Ishikawa (cell line): Measurements from ENCODE around the gene RIOK1.

Experiments used
- EP300 ChIP-seq: IDR thresholded peaks from 2 replicates; pipeline ENCODE4 v1.6.1; 2012; ENCODE audit warnings: borderline replicate concordance
- TCF12 ChIP-seq: IDR thresholded peaks from 2 replicates; pipeline ENCODE4 v1.6.1; 2012; ENCODE audit warnings: low read depth
- TF ChIP-seq, protein P1 (sequence below): IDR thresholded peaks from 2 replicates; pipeline ENCODE4 v1.6.1; 2012; ENCODE audit warnings: low read depth, mild to moderate bottlenecking
- TF ChIP-seq, protein P2 (sequence below): IDR thresholded peaks from 2 replicates; pipeline ENCODE4 v1.6.1; 2012
- TF ChIP-seq, protein P3 (sequence below): IDR thresholded peaks from 2 replicates; pipeline ENCODE4 v1.6.1; 2012

DNA sequence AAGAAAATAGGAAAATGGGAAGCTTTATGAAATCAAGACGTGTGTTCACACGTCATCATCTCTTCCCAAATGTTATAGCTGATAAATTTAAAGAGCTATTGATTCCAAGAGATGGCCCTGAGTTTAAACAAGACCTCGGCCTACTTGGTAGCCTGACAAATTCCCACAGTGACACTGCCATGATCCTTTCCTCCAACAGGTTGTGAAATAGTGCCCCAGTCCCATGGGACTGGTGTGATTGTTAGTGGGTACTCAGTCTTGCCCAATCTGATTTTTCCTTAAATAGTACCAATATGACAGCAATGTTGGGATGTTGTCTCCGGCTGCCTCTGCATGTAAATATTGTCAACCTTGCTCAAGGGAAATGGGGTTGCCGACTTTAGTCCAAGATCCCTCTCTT lies 34.5 kb downstream of the RIOK1 start:
- TF ChIP-seq TCF12: no peak
- TF ChIP-seq, protein P1, sequence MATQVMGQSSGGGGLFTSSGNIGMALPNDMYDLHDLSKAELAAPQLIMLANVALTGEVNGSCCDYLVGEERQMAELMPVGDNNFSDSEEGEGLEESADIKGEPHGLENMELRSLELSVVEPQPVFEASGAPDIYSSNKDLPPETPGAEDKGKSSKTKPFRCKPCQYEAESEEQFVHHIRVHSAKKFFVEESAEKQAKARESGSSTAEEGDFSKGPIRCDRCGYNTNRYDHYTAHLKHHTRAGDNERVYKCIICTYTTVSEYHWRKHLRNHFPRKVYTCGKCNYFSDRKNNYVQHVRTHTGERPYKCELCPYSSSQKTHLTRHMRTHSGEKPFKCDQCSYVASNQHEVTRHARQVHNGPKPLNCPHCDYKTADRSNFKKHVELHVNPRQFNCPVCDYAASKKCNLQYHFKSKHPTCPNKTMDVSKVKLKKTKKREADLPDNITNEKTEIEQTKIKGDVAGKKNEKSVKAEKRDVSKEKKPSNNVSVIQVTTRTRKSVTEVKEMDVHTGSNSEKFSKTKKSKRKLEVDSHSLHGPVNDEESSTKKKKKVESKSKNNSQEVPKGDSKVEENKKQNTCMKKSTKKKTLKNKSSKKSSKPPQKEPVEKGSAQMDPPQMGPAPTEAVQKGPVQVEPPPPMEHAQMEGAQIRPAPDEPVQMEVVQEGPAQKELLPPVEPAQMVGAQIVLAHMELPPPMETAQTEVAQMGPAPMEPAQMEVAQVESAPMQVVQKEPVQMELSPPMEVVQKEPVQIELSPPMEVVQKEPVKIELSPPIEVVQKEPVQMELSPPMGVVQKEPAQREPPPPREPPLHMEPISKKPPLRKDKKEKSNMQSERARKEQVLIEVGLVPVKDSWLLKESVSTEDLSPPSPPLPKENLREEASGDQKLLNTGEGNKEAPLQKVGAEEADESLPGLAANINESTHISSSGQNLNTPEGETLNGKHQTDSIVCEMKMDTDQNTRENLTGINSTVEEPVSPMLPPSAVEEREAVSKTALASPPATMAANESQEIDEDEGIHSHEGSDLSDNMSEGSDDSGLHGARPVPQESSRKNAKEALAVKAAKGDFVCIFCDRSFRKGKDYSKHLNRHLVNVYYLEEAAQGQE: no peak
- TF ChIP-seq, protein P2, sequence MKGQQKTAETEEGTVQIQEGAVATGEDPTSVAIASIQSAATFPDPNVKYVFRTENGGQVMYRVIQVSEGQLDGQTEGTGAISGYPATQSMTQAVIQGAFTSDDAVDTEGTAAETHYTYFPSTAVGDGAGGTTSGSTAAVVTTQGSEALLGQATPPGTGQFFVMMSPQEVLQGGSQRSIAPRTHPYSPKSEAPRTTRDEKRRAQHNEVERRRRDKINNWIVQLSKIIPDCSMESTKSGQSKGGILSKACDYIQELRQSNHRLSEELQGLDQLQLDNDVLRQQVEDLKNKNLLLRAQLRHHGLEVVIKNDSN: no peak
- no peak for TF ChIP-seq EP300
- TF ChIP-seq, protein P3, sequence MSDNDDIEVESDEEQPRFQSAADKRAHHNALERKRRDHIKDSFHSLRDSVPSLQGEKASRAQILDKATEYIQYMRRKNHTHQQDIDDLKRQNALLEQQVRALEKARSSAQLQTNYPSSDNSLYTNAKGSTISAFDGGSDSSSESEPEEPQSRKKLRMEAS: no peak
